Dermis lymphatic vessel endothelial cell (primary cell): ENCODE results near the gene GPR26. TPM values are rescaled to one million over a fixed set of nuclear protein-coding genes. Genes with fewer than 3 reads are reported as not detected.

Experiments
- total RNA-seq: library from RNA; depleted of rRNA; stranded (reverse); fragments of >200 nt; gene quantifications from 2 replicates; pipeline ENCODE4 v1.2.1, GENCODE V29; 2014

Gene GPR26
- total RNA-seq: not detected in 2 replicates

GRCh38 chr10:123666318-123667236 is at the start of gene GPR26:
TSS of gene GPR26 (plus strand) at chr10:123666355. CDS start at chr10:123666408, 53 bp downstream.

Other genes with a start within 250 kb of the GPR26 start
- gene CPXM2, start 225.5 kb downstream of the GPR26 start, total RNA-seq: under 0.01 TPM in 1 of 2 replicates, not detected in the other